Head of caudate nucleus (tissue), 42 donors: Measurements from ENCODE around the gene GINS1.
A peak's percentile ranks its signal among the peaks of the same experiment; 100 is the strongest.

Source experiments
- DNase-seq, 42 donors: peaks; one replicate each; pipeline versions ENCODE4 v3.0.0 to v3.0.0-alpha.2; 2020 to 2021; ENCODE audit warnings: mixed read lengths in 7 of 42
- intact Hi-C: fragments of 100-400 bp; cut with DNase I; formaldehyde crosslinking; loops from one replicate; pipeline ENCODE4 v1.15.0; 2022

GINS1 gene

DNA sequence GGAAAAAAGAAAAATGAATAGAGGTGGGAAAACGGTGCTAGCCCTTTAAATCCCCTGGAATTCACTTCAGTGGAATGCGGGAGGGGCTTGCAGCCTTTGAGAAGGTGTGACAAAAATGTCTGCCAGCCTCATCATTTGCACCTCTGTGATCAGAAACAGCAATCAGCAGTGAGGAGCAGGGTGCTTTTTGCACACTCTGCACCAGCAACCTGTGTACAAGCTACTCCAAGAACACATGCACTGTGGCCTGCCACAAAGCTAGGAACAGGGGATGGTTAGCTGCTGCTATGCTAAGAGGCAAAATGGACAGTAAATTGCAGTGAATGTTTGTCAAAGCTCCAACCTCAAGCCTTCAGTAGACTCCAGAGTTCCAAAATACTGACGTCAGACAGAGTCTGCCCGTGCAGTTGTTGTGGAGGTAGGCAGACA lies 29.7 kb downstream of the GINS1 start:
- intact Hi-C loops = no loop called here
- no peak for DNase-seq

DNA sequence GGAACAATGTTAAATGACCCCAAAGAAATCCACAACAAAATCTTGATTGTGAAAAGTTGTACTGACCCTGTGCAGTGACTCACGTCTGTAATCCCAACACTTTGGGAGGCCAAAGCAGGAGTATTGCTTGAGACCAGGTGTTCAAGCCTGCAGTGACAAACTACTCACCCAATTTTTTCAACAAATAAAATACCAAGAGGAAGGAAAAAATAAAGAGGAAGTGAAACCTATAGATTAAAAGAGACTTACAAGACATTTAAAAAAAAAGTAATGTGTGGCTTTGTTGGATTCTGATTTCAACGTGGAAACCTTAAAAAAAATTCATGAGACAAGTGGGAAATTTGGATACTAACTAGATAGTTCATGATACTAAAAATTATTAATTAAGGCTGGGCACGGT lies 31.9 kb downstream of the GINS1 start:
- no peak for DNase-seq
- intact Hi-C loops = no loop called here

- intact Hi-C loops = loop anchor here (10.0 kb wide), 1 partner anchor 60 kb away; no protein-coding TSS in a partner anchor
- no peak for DNase-seq
Measured at GRCh38 chr20:25444556-25444955, 37.1 kb downstream of the GINS1 start.

DNA sequence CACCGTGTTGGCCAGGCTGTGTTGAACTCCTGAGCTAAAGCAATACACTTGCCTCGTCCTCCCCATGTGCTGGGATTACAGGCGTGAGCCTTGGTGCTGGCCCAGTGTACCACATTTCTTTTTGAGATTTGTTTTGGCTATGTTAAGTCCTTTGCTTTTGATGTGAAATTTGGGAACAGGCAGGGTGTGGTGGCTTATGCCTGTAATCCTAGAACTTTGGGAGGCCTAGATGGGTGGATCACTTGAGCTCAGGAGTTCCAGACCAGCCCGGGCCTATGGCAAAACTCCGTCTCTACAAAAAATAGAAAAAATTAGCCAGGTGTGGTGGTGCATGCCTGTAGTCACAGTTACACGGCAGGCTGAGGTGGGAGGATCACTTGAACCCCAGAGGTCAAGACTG lies 40.2 kb downstream of the GINS1 start:
- DNase-seq = peak in 1 of 42 donors; percentile 28
- intact Hi-C loops = loop anchor here (10.0 kb wide), 1 partner anchor 57 kb away; no protein-coding TSS in a partner anchor

DNA sequence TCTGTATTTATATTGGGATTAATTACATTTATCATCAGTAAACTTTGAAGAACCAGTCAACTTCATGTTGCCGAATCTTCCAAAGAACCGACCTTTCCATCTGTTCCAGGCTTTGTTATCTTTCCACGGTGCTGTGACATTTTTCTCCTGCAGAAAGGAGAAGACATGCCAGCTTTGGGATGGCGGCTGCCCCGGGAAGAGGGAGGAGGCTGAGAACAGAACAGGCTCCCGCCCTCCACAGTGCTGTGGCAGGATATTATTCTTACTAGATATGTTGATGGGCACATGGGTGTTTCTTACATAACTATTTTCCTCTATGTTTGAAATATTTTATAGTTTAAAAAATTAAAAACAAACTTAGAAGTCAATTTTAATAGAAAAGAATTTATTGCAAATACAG lies 44.9 kb downstream of the GINS1 start:
- DNase-seq = peak in 16 of 42 donors; percentile 10 to 68 (median 44)
- intact Hi-C loops = no loop called here

- intact Hi-C loops = no loop called here
- DNase-seq = peak in 35 of 42 donors; percentile 13 to 83 (median 55)
Measured at GRCh38 chr20:25453035-25453810, 45.8 kb downstream of the GINS1 start.

DNA sequence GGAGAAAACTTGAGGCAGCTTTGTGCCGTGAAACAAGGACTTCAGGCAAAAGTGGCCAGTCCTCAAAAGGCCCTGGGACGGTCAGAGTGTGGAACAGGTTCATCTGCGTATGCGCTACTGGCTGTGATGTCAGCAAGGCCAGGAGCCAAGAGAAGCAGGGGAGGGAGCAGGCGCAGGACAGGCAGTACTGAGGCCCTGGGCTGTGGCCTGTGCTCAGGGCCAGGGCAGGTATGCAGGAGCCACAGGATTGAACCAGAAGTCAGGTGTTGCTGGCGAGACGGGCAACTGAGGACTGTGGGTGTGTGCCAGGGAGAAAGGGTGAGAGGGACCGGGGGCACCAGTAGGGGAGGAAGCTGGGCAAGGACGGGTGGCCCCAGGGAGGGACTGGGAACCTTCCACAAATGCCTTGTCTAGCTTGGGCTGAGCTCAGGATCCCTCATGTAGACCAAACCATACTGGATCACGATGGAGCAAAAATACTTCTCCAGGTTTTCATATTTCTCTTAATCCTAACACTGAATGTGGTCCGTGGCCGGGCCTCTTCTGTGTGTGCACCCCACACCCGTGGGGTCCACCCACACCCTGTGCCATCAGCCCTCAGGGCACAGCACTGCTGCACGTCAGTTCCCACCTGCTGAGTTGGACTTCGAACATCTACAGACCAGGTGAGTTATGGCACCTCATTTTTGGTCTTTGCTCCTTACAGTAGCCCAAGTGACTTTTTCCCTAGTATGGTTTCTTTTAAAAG lies 46.9 kb downstream of the GINS1 start:
- peak in 3 of 42 donors; percentile 28 to 36 (median 33) for DNase-seq
- intact Hi-C loops = no loop called here

GRCh38 chr20:25457886-25458680 lies 50.6 kb downstream of the GINS1 start:
- DNase-seq = peak in 3 of 42 donors; percentile 5 to 28 (median 27)
- intact Hi-C loops = no loop called here

DNA sequence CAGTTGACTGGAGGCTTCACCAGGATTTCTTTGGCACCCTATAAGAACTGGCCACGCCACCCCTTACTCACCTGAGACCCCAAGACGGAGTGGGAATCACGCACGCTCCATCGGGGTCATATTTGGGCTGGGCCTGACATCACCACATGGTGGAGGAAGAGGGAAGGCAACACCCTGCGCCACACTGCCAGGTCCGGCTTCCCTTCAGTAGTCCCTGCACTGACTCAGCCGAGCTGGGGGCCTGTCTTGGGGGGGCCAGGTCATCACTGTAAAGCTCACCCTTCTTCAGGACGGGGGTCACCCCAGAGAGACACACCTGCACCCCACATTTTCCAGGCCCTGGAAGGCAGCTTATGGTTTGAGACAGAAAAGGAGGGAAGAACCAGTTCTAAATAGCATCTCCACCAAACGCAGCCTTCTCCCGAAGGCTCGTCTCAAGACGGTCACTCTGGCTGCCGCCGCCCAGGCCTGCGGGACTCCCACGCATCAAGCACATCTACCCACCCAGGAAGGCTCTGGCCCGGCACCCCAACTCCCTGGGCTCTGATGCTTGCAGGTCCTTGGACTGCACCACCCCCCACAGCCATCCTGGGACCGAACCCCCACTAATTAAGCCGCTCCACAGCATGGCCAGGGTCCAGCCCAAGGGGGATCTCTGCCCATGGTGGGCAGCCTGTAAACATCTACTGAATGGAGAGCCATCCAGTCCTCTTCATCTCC lies 51.8 kb downstream of the GINS1 start:
- intact Hi-C loops = no loop called here
- peak in 2 of 42 donors; percentile 1 to 13 for DNase-seq

DNA sequence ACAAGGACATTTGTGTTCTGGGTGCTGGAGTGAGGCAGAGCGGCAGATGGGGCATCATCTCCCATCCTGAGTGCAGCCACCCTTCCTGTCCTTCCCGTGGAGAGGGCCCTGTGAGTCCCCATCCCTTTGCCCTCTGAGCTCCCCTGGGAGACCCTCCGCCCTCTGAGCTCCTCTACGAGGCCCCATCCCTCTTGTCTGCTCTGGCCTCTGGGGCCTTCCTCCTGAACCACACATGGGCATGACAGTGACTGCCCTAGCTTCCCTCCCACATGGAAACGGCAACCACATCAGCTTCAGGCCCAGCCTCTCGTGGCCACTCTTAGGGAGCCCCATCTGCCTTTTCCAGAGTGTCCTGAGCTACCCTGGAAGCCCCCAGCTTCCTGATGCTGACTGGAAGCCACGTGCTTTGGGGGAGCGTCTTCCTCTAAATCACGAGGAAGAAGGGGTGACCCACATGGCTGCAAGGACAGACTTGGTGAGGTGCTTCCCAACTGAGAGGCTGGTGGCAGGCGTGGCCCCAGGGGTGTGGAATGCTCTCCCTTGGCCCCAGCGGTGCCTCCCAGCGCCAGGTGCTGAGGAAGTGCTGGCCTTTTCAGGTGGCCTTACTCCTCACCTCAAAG lies 52.6 kb downstream of the GINS1 start:
- intact Hi-C loops = no loop called here
- peak in 1 of 42 donors; percentile 15 for DNase-seq

GRCh38 chr20:25460566-25461280 lies 53.2 kb downstream of the GINS1 start:
- intact Hi-C loops = no loop called here

GRCh38 chr20:25461281-25461650 lies 53.8 kb downstream of the GINS1 start:
- DNase-seq = peak in 1 of 42 donors; percentile 3
- intact Hi-C loops = no loop called here

More at GRCh38 chr20:25460566-25461280, 53.2 kb downstream of the GINS1 start:
- DNase-seq = peak in 2 of 42 donors; percentile 11 to 12

DNA sequence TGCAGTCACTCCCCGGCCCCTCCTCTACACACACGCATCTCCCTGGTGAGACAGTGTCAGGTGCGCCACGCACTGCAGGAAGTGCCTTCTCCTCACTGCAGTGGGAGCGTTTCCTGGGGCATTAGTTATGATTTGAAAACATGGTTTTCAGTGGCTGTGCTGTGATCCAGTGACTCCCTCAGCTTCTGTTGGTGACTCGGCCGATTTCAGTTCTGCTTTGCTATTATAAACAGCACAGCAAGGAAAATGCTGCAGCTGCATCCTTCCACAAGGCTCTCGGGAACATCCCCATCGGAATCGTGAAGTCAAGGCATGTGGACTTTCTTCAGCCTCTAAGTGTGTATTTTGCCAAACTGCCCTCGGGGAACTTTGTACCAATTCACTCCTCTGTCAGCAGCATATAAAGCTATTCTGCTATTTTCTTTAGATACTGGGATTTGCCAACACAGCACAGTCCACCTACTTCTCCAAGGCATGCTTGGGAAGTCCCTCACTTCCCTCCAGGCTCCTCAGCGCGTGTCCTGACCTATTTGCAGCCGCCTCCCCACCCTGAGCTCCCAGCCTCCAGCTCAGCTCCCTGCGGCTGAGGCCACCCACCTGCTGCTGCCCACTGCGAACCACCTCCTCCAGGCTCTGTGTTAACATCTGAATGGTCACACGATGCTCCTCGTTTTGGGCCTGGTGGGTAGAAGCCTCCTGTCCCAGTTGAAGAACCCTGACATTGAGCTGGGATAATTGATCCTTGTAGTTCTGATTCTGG lies 54.5 kb downstream of the GINS1 start:
- intact Hi-C loops = no loop called here
- DNase-seq = peak in 1 of 42 donors; percentile 13

GRCh38 chr20:25464501-25465242 lies 57.2 kb downstream of the GINS1 start:
- peak in 14 of 42 donors; percentile 12 to 62 (median 33) for DNase-seq
- intact Hi-C loops = no loop called here

GRCh38 chr20:25465243-25466135 lies 58.0 kb downstream of the GINS1 start:
- peak in 1 of 42 donors; percentile 16 for DNase-seq
- intact Hi-C loops = no loop called here
